Measurements from ENCODE around the gene ZMYND15. TPM values are rescaled to one million over a fixed set of nuclear protein-coding genes. Genes with fewer than 3 reads are reported as not detected.

ZMYND15 gene
- total and polyA plus RNA-seq, 2 donors (not counting 3 experiments of a cell fraction or from before 2014, with no cell fraction given): 0.12 to 0.44 TPM

DNA sequence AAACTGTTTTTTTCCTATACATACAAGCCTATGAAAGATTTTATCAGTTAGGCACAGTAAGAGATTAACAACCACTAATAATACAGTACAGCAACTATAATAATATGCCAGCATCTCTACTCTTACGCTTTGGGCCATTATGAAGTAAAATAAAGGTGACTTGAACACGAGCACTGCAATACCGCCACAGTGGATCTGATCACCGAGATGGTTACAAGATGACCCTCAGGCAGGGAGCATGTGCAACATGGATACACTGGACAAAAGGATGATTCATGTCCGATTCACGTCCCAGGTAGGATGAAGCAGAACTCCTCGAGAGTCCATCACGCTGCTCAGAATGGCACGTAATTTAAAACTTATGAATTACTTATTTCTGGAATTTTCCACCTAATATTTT lies 46.2 kb upstream of the ZMYND15 start:
- Histone ChIP-seq H3K4me3 (replicated peaks in 1 of 3; ENCODE audit: insufficient read depth in 1 of 3, low read depth in 1 of 3, low read length in 3 of 3) (no peak overlapping the region), H3K4me1 (ENCODE audit: control insufficient read depth, extremely low read depth, insufficient read depth, low read length) (no peaks in the 10 kb centered on the region), H3K27ac (ENCODE audit: insufficient read depth, low read depth, low read length) (no peak overlapping the region), H2AFZ (ENCODE audit: low read depth, low read length) (no peak overlapping the region), H3K79me2 (ENCODE audit: control insufficient read depth, insufficient read depth, low read length) (peaks cover 50% of the 10 kb centered on the region), H3K9ac (replicated peaks; ENCODE audit: extremely low read depth, insufficient read depth, low read length) (no peak overlapping the region), H3K9me3 (replicated peaks; ENCODE audit: control insufficient read depth, insufficient read depth, low read length) (no peaks in the 10 kb centered on the region), H4K20me1 (replicated peaks; ENCODE audit: control insufficient read depth, extremely low read depth, insufficient read depth, low read length) (no peaks in the 10 kb centered on the region), H3K36me3 (ENCODE audit: control insufficient read depth in 2 of 2, extremely low read depth in 1 of 2, insufficient read depth in 2 of 2, low read length in 2 of 2) (peaks cover 2 to 3% of the 10 kb centered on the region in 2 experiments), H3K9me1 (replicated peaks; ENCODE audit: control insufficient read depth, extremely low read depth, insufficient read depth, low read length) (no peaks in the 10 kb centered on the region), H3K27me3 (ENCODE audit: control insufficient read depth in 2 of 2, insufficient read depth in 2 of 2, low read length in 2 of 2) (no peaks in the 10 kb centered on the region), H3K4me2 (ENCODE audit: insufficient read depth, low read length) (no peak overlapping the region)
- DNase-seq (ENCODE audit: low read depth, low spot score) (no peak), FAIRE-seq (no peak)
- intact Hi-C loops (cut with micrococcal nuclease) (no loop called here), dilution Hi-C loops (cut with MboI; ENCODE audit: extremely low pct_ligation_motif_present, low sequenced_read_pairs) (no loop called here)
- TF ChIP-seq, protein P1, sequence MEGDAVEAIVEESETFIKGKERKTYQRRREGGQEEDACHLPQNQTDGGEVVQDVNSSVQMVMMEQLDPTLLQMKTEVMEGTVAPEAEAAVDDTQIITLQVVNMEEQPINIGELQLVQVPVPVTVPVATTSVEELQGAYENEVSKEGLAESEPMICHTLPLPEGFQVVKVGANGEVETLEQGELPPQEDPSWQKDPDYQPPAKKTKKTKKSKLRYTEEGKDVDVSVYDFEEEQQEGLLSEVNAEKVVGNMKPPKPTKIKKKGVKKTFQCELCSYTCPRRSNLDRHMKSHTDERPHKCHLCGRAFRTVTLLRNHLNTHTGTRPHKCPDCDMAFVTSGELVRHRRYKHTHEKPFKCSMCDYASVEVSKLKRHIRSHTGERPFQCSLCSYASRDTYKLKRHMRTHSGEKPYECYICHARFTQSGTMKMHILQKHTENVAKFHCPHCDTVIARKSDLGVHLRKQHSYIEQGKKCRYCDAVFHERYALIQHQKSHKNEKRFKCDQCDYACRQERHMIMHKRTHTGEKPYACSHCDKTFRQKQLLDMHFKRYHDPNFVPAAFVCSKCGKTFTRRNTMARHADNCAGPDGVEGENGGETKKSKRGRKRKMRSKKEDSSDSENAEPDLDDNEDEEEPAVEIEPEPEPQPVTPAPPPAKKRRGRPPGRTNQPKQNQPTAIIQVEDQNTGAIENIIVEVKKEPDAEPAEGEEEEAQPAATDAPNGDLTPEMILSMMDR (IDR thresholded peaks at IDR 0.05; ENCODE audit: extremely low read depth in 1 of 2, insufficient read depth in 1 of 2, low read depth in 1 of 2, low read length in 2 of 2): no peak
- TF ChIP-seq EZH2 (IDR thresholded peaks at IDR 0.05; ENCODE audit: borderline replicate concordance, low read depth, low read length, severe bottlenecking) (no peak), FOS (IDR thresholded peaks at IDR 0.05; ENCODE audit: borderline replicate concordance, insufficient read depth, low read length) (no peak), POLR2A (IDR thresholded peaks at IDR 0.05; ENCODE audit: low read depth, low read length) (no peak), POLR2AphosphoS5 (IDR thresholded peaks at IDR 0.05; ENCODE audit: insufficient read depth, low read depth, low read length) (no peak), GATA2 (IDR thresholded peaks at IDR 0.05; ENCODE audit: insufficient read depth, insufficient read length, low read depth, low read length) (no peak), JUN (IDR thresholded peaks at IDR 0.05; ENCODE audit: borderline replicate concordance, insufficient read depth, insufficient read length, low read depth) (no peak), MYC (IDR thresholded peaks at IDR 0.05; ENCODE audit: low read depth, low read length) (no peak)
- TF ChIP-seq, protein P2, sequence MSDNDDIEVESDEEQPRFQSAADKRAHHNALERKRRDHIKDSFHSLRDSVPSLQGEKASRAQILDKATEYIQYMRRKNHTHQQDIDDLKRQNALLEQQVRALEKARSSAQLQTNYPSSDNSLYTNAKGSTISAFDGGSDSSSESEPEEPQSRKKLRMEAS (IDR thresholded peaks at IDR 0.05; ENCODE audit: insufficient read depth, insufficient read length): no peak
- BruUV-seq (replicated peaks): no TSS peak
- POLR2A ChIA-PET: no interaction called here
- CTCF ChIA-PET: no interaction called here
